ENCODE results near the gene TTC28. TPM values are rescaled to one million over a fixed set of nuclear protein-coding genes. Genes with fewer than 3 reads are reported as not detected.

The TTC28 gene
- total RNA-seq, 1 donor from 2014 or later: 23.2 TPM

- H3K4me2 ChIP-seq (ENCODE audit: low read length): no peak overlapping the region
- no peaks in the 10 kb centered on the region for H3K36me3 Mint-ChIP-seq (ENCODE audit: low read depth, unreplicated experiment)
- H3K4me1 ChIP-seq (ENCODE audit: insufficient read depth, low read length): peaks cover 9% of the 10 kb centered on the region
- H3K36me3 ChIP-seq (ENCODE audit: insufficient read depth, low read length): no peaks in the 10 kb centered on the region
- no peaks in the 10 kb centered on the region for H3K27me3 Mint-ChIP-seq (ENCODE audit: low read depth, unreplicated experiment)
- H2AFZ ChIP-seq (ENCODE audit: low read depth, low read length): no peak overlapping the region
- no peak for TF ChIP-seq CTCF (IDR thresholded peaks at IDR 0.05; ENCODE audit: insufficient read depth, low read depth, low read length)
- no peak for TF ChIP-seq EZH2 (IDR thresholded peaks at IDR 0.05; ENCODE audit: insufficient read depth, low read length)
- H3K4me1 Mint-ChIP-seq (ENCODE audit: low read depth, unreplicated experiment): peaks cover 44% of the 10 kb centered on the region
- H3K27ac ChIP-seq (ENCODE audit: low read depth, low read length): no peak overlapping the region
- no peaks in the 10 kb centered on the region for H3K27me3 ChIP-seq (ENCODE audit: insufficient read depth, low read length)
- no peak for DNase-seq (ENCODE audit: low read depth)
- H3K27ac Mint-ChIP-seq (ENCODE audit: unreplicated experiment): no peak overlapping the region
- H4K20me1 ChIP-seq (ENCODE audit: insufficient read depth, low read length): no peaks in the 10 kb centered on the region
- H3K9me3 Mint-ChIP-seq (ENCODE audit: unreplicated experiment): no peaks in the 10 kb centered on the region
- H3K4me3 ChIP-seq (ENCODE audit: insufficient read depth, low read depth, low read length): no peak overlapping the region
- FAIRE-seq: no peak
- no peaks in the 10 kb centered on the region for H3K9me3 ChIP-seq (ENCODE audit: insufficient read depth, low read depth, low read length)
- no peak overlapping the region for H3K9ac ChIP-seq (ENCODE audit: low read length)
- H3K79me2 ChIP-seq (ENCODE audit: insufficient read depth, low read length): no peaks in the 10 kb centered on the region
- no peak overlapping the region for H3K4me3 Mint-ChIP-seq (ENCODE audit: unreplicated experiment)
Measured at GRCh38 chr22:28428271-28428670, 251.4 kb downstream of the TTC28 start.

- peak overlapping the region; percentile 34 for H3K4me2 ChIP-seq (ENCODE audit: low read length)
Measured at GRCh38 chr22:28426346-28427132, 253.1 kb downstream of the TTC28 start.

More at GRCh38 chr22:28426346-28427132, 253.1 kb downstream of the TTC28 start:
- Mint-ChIP-seq H3K27ac (ENCODE audit: unreplicated experiment) (peak overlapping the region; percentile 41), H3K27me3 (ENCODE audit: low read depth, unreplicated experiment) (no peaks in the 10 kb centered on the region), H3K4me1 (ENCODE audit: low read depth, unreplicated experiment) (peaks cover 47% of the 10 kb centered on the region), H3K4me3 (ENCODE audit: unreplicated experiment) (no peak overlapping the region), H3K9me3 (ENCODE audit: unreplicated experiment) (no peaks in the 10 kb centered on the region), H3K36me3 (ENCODE audit: low read depth, unreplicated experiment) (no peaks in the 10 kb centered on the region)
- DNase-seq (ENCODE audit: low read depth) (peak; percentile 73), FAIRE-seq (peak; percentile 39)
- H3K4me1 ChIP-seq (ENCODE audit: insufficient read depth, low read length): peaks cover 9% of the 10 kb centered on the region
- no peak overlapping the region for H3K9ac ChIP-seq (ENCODE audit: low read length)
- no peaks in the 10 kb centered on the region for H4K20me1 ChIP-seq (ENCODE audit: insufficient read depth, low read length)
- H2AFZ ChIP-seq (ENCODE audit: low read depth, low read length): no peak overlapping the region
- no peaks in the 10 kb centered on the region for H3K9me3 ChIP-seq (ENCODE audit: insufficient read depth, low read depth, low read length)
- no peaks in the 10 kb centered on the region for H3K27me3 ChIP-seq (ENCODE audit: insufficient read depth, low read length)
- TF ChIP-seq EZH2 (IDR thresholded peaks at IDR 0.05; ENCODE audit: insufficient read depth, low read length): no peak
- no peak for TF ChIP-seq CTCF (IDR thresholded peaks at IDR 0.05; ENCODE audit: insufficient read depth, low read depth, low read length)
- peak overlapping the region; percentile 31 for H3K27ac ChIP-seq (ENCODE audit: low read depth, low read length)
- H3K79me2 ChIP-seq (ENCODE audit: insufficient read depth, low read length): no peaks in the 10 kb centered on the region
- no peaks in the 10 kb centered on the region for H3K36me3 ChIP-seq (ENCODE audit: insufficient read depth, low read length)
- H3K4me3 ChIP-seq (ENCODE audit: insufficient read depth, low read depth, low read length): no peak overlapping the region
